GM12878 (cell line): ENCODE data around the gene SNED1. TPM values are rescaled to one million over a fixed set of nuclear protein-coding genes. Genes with fewer than 3 reads are reported as not detected.

Experiments
- ATAC-seq: fragments of 200-7000 bp; cut with Tn5 transposase; 3 replicates; pipeline ENCODE4 v1.9.1; 2020; ENCODE audit warnings: mild to moderate bottlenecking, moderate library complexity
- BruUV-seq: library from RNA; stranded (reverse); fragments of 400-500 nt; replicated peaks from 2 replicates; lab custom pipeline; 2021; lab: Mats Ljungman, UMichigan
- CTCF ChIA-PET: fragments of 300-600 bp; sonication (Branson Sonifier 250); formaldehyde crosslinking; extraction: SDS; loops from one replicate; lab custom pipeline; 2021; ENCODE audit warnings: inconsistent platforms; lab: Yijun Ruan, JAX
- POLR2A ChIA-PET: fragments of 350-600 bp; formaldehyde crosslinking; extraction: SDS; loops from one replicate; lab custom pipeline; 2021; ENCODE audit warnings: inconsistent platforms; lab: Charles Lee
- RAD21 ChIA-PET: fragments of 300-600 bp; sonication (Branson Sonifier 250); formaldehyde crosslinking; loops from one replicate; lab custom pipeline; 2023; ENCODE audit warnings: antibody characterized with exemption; ENCODE audit not compliant: unreplicated experiment; lab: Charles Lee
- SMC1A ChIA-PET: fragments of 300-600 bp; sonication (Branson Sonifier 250); formaldehyde crosslinking; loops from one replicate; lab custom pipeline; 2023; ENCODE audit not compliant: unreplicated experiment, uncharacterized antibody; lab: Charles Lee
- DNase-seq: peaks from one replicate; pipeline ENCODE4 v3.0.0-alpha.2; 2011; ENCODE audit warnings: low read depth, low spot score
- FAIRE-seq: peaks from 3 replicates; lab custom pipeline; 2011; peaks lifted over from hg19 to GRCh38; lab: Jason Lieb, UNC
- H2AFZ ChIP-seq: 2 replicates; pipeline ENCODE4 v1.6.0; 2011; ENCODE audit warnings: low read depth, low read length, control low read depth; ENCODE audit not compliant: control insufficient read depth
- H3K27ac ChIP-seq: 2 replicates; pipeline ENCODE4 v1.5.1; 2011; ENCODE audit warnings: control low read depth; ENCODE audit not compliant: control insufficient read depth, insufficient read depth
- H3K27me3 ChIP-seq, 2 experiments: replicated peaks in 1 of 2; 2 replicates each; pipeline versions ENCODE4 v1.6.0 to v1.6.1; 2011; ENCODE audit warnings: low read length in 1 of 2; ENCODE audit not compliant: control insufficient read depth in 2 of 2, insufficient read depth in 2 of 2
- H3K36me3 ChIP-seq, 2 experiments: 2 replicates each; pipeline ENCODE4 v1.5.1; 2011; ENCODE audit warnings: low read length in 1 of 2; ENCODE audit not compliant: control insufficient read depth in 2 of 2, insufficient read depth in 2 of 2
- H3K4me1 ChIP-seq: 2 replicates; pipeline ENCODE4 v1.6.1; 2011; ENCODE audit warnings: mild to moderate bottlenecking, low read length, moderate library complexity, mixed read lengths; ENCODE audit not compliant: control insufficient read depth, insufficient read depth
- H3K4me2 ChIP-seq: 2 replicates; pipeline ENCODE4 v1.6.0; 2011; ENCODE audit warnings: control low read depth; ENCODE audit not compliant: control insufficient read depth, insufficient read depth
- H3K4me3 ChIP-seq: fragments of 200-600 bp; sonication (generic); 2 replicates; pipeline ENCODE4 v1.5.1; 2016
- H3K79me2 ChIP-seq: 2 replicates; pipeline ENCODE4 v1.6.0; 2011; ENCODE audit warnings: low read length; ENCODE audit not compliant: control insufficient read depth, insufficient read depth
- H3K9ac ChIP-seq: 2 replicates; pipeline ENCODE4 v1.8.0; 2011; ENCODE audit warnings: low read length, control low read depth, mixed read lengths; ENCODE audit not compliant: control insufficient read depth, insufficient read depth
- H3K9me3 ChIP-seq: replicated peaks from 3 replicates; pipeline ENCODE4 v1.5.1; 2011; ENCODE audit warnings: mild to moderate bottlenecking, low read length; ENCODE audit not compliant: control insufficient read depth, insufficient read depth
- H4K20me1 ChIP-seq: 2 replicates; pipeline ENCODE4 v1.6.0; 2011; ENCODE audit not compliant: control insufficient read depth, insufficient read depth
- ATF2 ChIP-seq: IDR thresholded peaks from 2 replicates; pipeline ENCODE4 v1.6.1; 2012; ENCODE audit warnings: low read length, inconsistent platforms
- BACH1 ChIP-seq: fragments of 450-650 bp; IDR thresholded peaks from 2 replicates; pipeline ENCODE4 v1.6.1; 2017; ENCODE audit warnings: mild to moderate bottlenecking, borderline replicate concordance
- CHD2 ChIP-seq: IDR thresholded peaks from 2 replicates; pipeline ENCODE4 v1.6.1; 2011; ENCODE audit warnings: low read depth, low read length, improper control_type of control experiment, borderline replicate concordance
- EZH2 ChIP-seq: IDR thresholded peaks from 2 replicates; pipeline ENCODE4 v1.6.1; 2012; ENCODE audit warnings: low read depth, mild to moderate bottlenecking, control low read depth, inconsistent platforms, low read length, borderline replicate concordance; ENCODE audit not compliant: control insufficient read depth
- NBN ChIP-seq: fragments of 450-650 bp; IDR thresholded peaks from 2 replicates; pipeline ENCODE4 v1.6.1; 2016
- PRDM15 ChIP-seq: fragments of 450-650 bp; formaldehyde crosslinking; IDR thresholded peaks from 2 replicates; pipeline ENCODE4 v1.4.0; 2020; ENCODE audit warnings: mild to moderate bottlenecking, moderate library complexity
- ZBED1 ChIP-seq: IDR thresholded peaks from 2 replicates; pipeline ENCODE4 v1.6.1; 2016; ENCODE audit warnings: borderline replicate concordance
- ZBTB11 ChIP-seq: fragments of 450-650 bp; formaldehyde crosslinking; IDR thresholded peaks from 2 replicates; pipeline ENCODE4 v1.5.0; 2022; ENCODE audit warnings: mild to moderate bottlenecking, missing genetic modification characterization
- WGBS: methylation state at CpG from one replicate; pipeline ENCODE4 v1.1.6; 2016; ENCODE audit warnings: low lambda C conversion rate; ENCODE audit not compliant: insufficient replicate concordance, insufficient coverage; ENCODE audit errors: missing lambda C conversion rate; 5-methylcytosine and 5-hydroxymethylcytosine counted together
- in situ Hi-C: fragments of 300-500 bp; cut with MboI; formaldehyde crosslinking; loops from 9 replicates; pipeline ENCODE4 v1.14.3; 2018; ENCODE audit warnings: mixed read lengths
- intact Hi-C: fragments of 100-400 bp; cut with micrococcal nuclease; formaldehyde crosslinking; loops from one replicate; pipeline ENCODE4 v1.14.2; 2022; ENCODE audit not compliant: unreplicated experiment
- polyA plus RNA-seq, 11 experiments: library from polyadenylated mRNA; depleted of rRNA in 4 of 11; unstranded in 6 of 11; stranded (reverse) in 5 of 11; fragments of >200 nt; fragmentation: Nextera tagmentation in 4 of 11; fragmentation: Illumina TruSeq in 1 of 11; extraction: Ambion mirVana in 4 of 11; extraction: Trizol in 1 of 11; gene quantifications; 1 replicate in 1 of 11; 2 replicates in 10 of 11; pipeline versions ENCODE4 v1.2.1 to v1.2.3, GENCODE V29; 2011 to 2016; ENCODE audit warnings: inconsistent platforms in 2 of 11, missing spikeins in 2 of 11, low read depth in 1 of 11
- total RNA-seq, 4 experiments: library from RNA; depleted of rRNA in 3 of 4; stranded (reverse); fragments of >200 nt in 3 of 4; fragmentation: Illumina TruSeq in 1 of 4; extraction: Trizol in 1 of 4; gene quantifications; 2 replicates each; pipeline versions ENCODE4 v1.2.1 to v1.2.3, GENCODE V29; 2013 to 2021

Gene SNED1
- total and polyA plus RNA-seq, 10 of the 15 experiments (the other 5 are each of a cell fraction or from before 2014, with no cell fraction given) = 0.05 to 8.4 (median 3.0) TPM

- no peaks in the 10 kb centered on the region for H3K9me3 ChIP-seq
- in situ Hi-C loops = no loop called here
- no peak overlapping the region for H3K4me3 ChIP-seq
- no peaks in the 10 kb centered on the region for H4K20me1 ChIP-seq
- ChIA-PET RAD21 (no interaction called here), CTCF (interaction anchor here (0.6 kb wide), 1 partner anchor 45 kb away, joined by 3 read pairs; no protein-coding TSS in a partner anchor), SMC1A (interaction anchor here (1.8 kb wide), 1 partner anchor 12 kb away, joined by 4 read pairs; no protein-coding TSS in a partner anchor), POLR2A (interaction anchor here (0.8 to 1.2 kb wide), 2 partner anchors 9 to 44 kb away, joined by 3 to 4 read pairs; no protein-coding TSS in a partner anchor)
- BruUV-seq = no TSS peak
- H3K27me3 ChIP-seq = no peaks in the 10 kb centered on the region
- H3K4me2 ChIP-seq = no peak overlapping the region
- FAIRE-seq (no peak), ATAC-seq (no peak), DNase-seq (no peak)
- no peak overlapping the region for H3K27ac ChIP-seq
- WGBS = 53% methylated on average over 3 of the region's 3 CpGs
- H3K4me1 ChIP-seq = peaks cover 17% of the 10 kb centered on the region
- H3K9ac ChIP-seq = no peak overlapping the region
- H2AFZ ChIP-seq = no peak overlapping the region
- TF ChIP-seq BACH1 (no peak), PRDM15 (CRISPR knock-in tag) (no peak), EZH2 (no peak), ZBED1 (no peak), ATF2 (no peak), ZBTB11 (CRISPR knock-in tag) (no peak), CHD2 (no peak), NBN (no peak)
- H3K36me3 ChIP-seq = peaks cover 4 to 12% of the 10 kb centered on the region in 2 experiments; a peak in 3 of 4 replicates
- H3K79me2 ChIP-seq = peaks cover 48% of the 10 kb centered on the region
- intact Hi-C loops = no loop called here
Observed at GRCh38 chr2:241105641-241106040, 107.2 kb downstream of the SNED1 start.
